ENCODE measurements around the gene CHCHD6. TPM values are rescaled to one million over a fixed set of nuclear protein-coding genes. Genes with fewer than 3 reads are reported as not detected.

CHCHD6 gene
- total and polyA plus RNA-seq, 2 donors (not counting 3 experiments of a cell fraction or from before 2014, with no cell fraction given): 8.4 to 10.1 TPM

- intact Hi-C loops (cut with micrococcal nuclease): no loop called here
- TF ChIP-seq FOS (IDR thresholded peaks at IDR 0.05; ENCODE audit: borderline replicate concordance, insufficient read depth, low read length): no peak
- TF ChIP-seq POLR2AphosphoS5 (IDR thresholded peaks at IDR 0.05; ENCODE audit: insufficient read depth, low read depth, low read length): no peak
- no peak for TF ChIP-seq CTCF (IDR thresholded peaks at IDR 0.05; ENCODE audit: extremely low read depth in 1 of 2, insufficient read depth in 1 of 2, low read depth in 1 of 2, low read length in 2 of 2)
- no peak for TF ChIP-seq MAX (IDR thresholded peaks at IDR 0.05; ENCODE audit: insufficient read depth, insufficient read length)
- no peak for TF ChIP-seq POLR2A (IDR thresholded peaks at IDR 0.05; ENCODE audit: low read depth, low read length)
- TF ChIP-seq GATA2 (IDR thresholded peaks at IDR 0.05; ENCODE audit: insufficient read depth, insufficient read length, low read depth, low read length): no peak
- TF ChIP-seq MYC (IDR thresholded peaks at IDR 0.05; ENCODE audit: low read depth, low read length): no peak
- TF ChIP-seq JUN (IDR thresholded peaks at IDR 0.05; ENCODE audit: borderline replicate concordance, insufficient read depth, insufficient read length, low read depth): no peak
- no peak for TF ChIP-seq EZH2 (IDR thresholded peaks at IDR 0.05; ENCODE audit: borderline replicate concordance, low read depth, low read length, severe bottlenecking)
- H3K4me3 ChIP-seq (replicated peaks in 1 of 3; ENCODE audit: insufficient read depth in 1 of 3, low read depth in 1 of 3, low read length in 3 of 3): no peak overlapping the region
Observed at GRCh38 chr3:126847061-126847460, 143.0 kb downstream of the CHCHD6 start.

More at GRCh38 chr3:126847061-126847460, 143.0 kb downstream of the CHCHD6 start:
- FAIRE-seq: no peak
- H3K27ac ChIP-seq (ENCODE audit: insufficient read depth, low read depth, low read length): no peak overlapping the region
- H3K4me2 ChIP-seq (ENCODE audit: insufficient read depth, low read length): no peak overlapping the region
- H3K27me3 ChIP-seq (ENCODE audit: control insufficient read depth in 2 of 2, insufficient read depth in 2 of 2, low read length in 2 of 2): no peaks in the 10 kb centered on the region
- no peaks in the 10 kb centered on the region for H3K9me1 ChIP-seq (replicated peaks; ENCODE audit: control insufficient read depth, extremely low read depth, insufficient read depth, low read length)
- ChIA-PET POLR2A (no interaction called here), CTCF (no interaction called here)
- peaks cover 5% of the 10 kb centered on the region for H4K20me1 ChIP-seq (replicated peaks; ENCODE audit: control insufficient read depth, extremely low read depth, insufficient read depth, low read length)
- no peak for DNase-seq (ENCODE audit: low read depth, low spot score)
- no TSS peak for BruUV-seq (replicated peaks)
- no peak overlapping the region for H2AFZ ChIP-seq (ENCODE audit: low read depth, low read length)
- no peak overlapping the region for H3K9ac ChIP-seq (replicated peaks; ENCODE audit: extremely low read depth, insufficient read depth, low read length)
- H3K79me2 ChIP-seq (ENCODE audit: control insufficient read depth, insufficient read depth, low read length): no peaks in the 10 kb centered on the region
- no peaks in the 10 kb centered on the region for H3K36me3 ChIP-seq (ENCODE audit: control insufficient read depth in 2 of 2, extremely low read depth in 1 of 2, insufficient read depth in 2 of 2, low read length in 2 of 2)
- H3K9me3 ChIP-seq (replicated peaks; ENCODE audit: control insufficient read depth, insufficient read depth, low read length): no peaks in the 10 kb centered on the region
- H3K4me1 ChIP-seq (ENCODE audit: control insufficient read depth, extremely low read depth, insufficient read depth, low read length): no peaks in the 10 kb centered on the region
- dilution Hi-C loops (cut with MboI; ENCODE audit: extremely low pct_ligation_motif_present, low sequenced_read_pairs): no loop called here

Measured in endothelial cell of umbilical vein (primary cell).